GM12873 (cell line): ENCODE data around the gene TIPARP.

ENCODE experiments used
- CTCF ChIP-seq: IDR thresholded peaks from 2 replicates; pipeline ENCODE4 v1.5.1; 2012; ENCODE audit warnings: low read depth, mild to moderate bottlenecking, moderate library complexity, low read length, control low read depth; ENCODE audit not compliant: insufficient read depth; ENCODE audit errors: missing control alignments

TIPARP gene

GRCh38 chr3:156631323-156631722, 43.1 kb upstream of the TIPARP start:
- TF ChIP-seq CTCF: no peak

- TF ChIP-seq CTCF: no peak
Observed at GRCh38 chr3:156632601-156633000, 41.8 kb upstream of the TIPARP start.

GRCh38 chr3:156633335-156633734, 41.1 kb upstream of the TIPARP start:
- TF ChIP-seq CTCF: no peak

- no peak for TF ChIP-seq CTCF
Observed at GRCh38 chr3:156635034-156635433, 39.4 kb upstream of the TIPARP start.

GRCh38 chr3:156635973-156636372, 38.4 kb upstream of the TIPARP start:
- no peak for TF ChIP-seq CTCF

GRCh38 chr3:156637480-156638022, 36.8 kb upstream of the TIPARP start:
- no peak for TF ChIP-seq CTCF

GRCh38 chr3:156638271-156638670, 36.1 kb upstream of the TIPARP start:
- no peak for TF ChIP-seq CTCF
